Karpas-422 (cell line): ENCODE results near the gene POLA1. TPM values are rescaled to one million over a fixed set of nuclear protein-coding genes. Genes with fewer than 3 reads are reported as not detected.
"Not testable (repeated sequence)": the region's sequence is repeated elsewhere in the genome, so short reads cannot be mapped to it uniquely, and the experiment has no call there.

Source experiments
- DNase-seq: peaks from one replicate; pipeline ENCODE4 v3.0.0-alpha.2; 2015
- H2AFZ ChIP-seq: fragments of 200-600 bp; sonication (generic); 2 replicates; pipeline ENCODE4 v1.6.1; 2014; ENCODE audit warnings: antibody characterized with exemption, low read length, mixed read lengths
- H3K27ac ChIP-seq: fragments of 200-600 bp; sonication (generic); 2 replicates; pipeline ENCODE4 v1.5.1; 2014; ENCODE audit warnings: mild to moderate bottlenecking, low read length, moderate library complexity
- H3K27me3 ChIP-seq: fragments of 200-600 bp; sonication (generic); 2 replicates; pipeline ENCODE4 v1.6.1; 2014; ENCODE audit warnings: low read length, mixed read lengths
- H3K36me3 ChIP-seq: fragments of 200-600 bp; sonication (generic); 2 replicates; pipeline ENCODE4 v1.6.1; 2014; ENCODE audit warnings: low read length, mixed read lengths; ENCODE audit not compliant: insufficient read depth
- H3K4me1 ChIP-seq: fragments of 200-600 bp; sonication (generic); 2 replicates; pipeline ENCODE4 v1.6.1; 2014; ENCODE audit warnings: mild to moderate bottlenecking, low read length, mixed read lengths
- H3K4me2 ChIP-seq: fragments of 200-600 bp; sonication (generic); 2 replicates; pipeline ENCODE4 v1.6.1; 2014; ENCODE audit warnings: low read length, low read depth, mild to moderate bottlenecking; ENCODE audit not compliant: poor library complexity, severe bottlenecking
- H3K4me3 ChIP-seq: fragments of 200-600 bp; sonication (generic); 2 replicates; pipeline ENCODE4 v1.5.1; 2014; ENCODE audit warnings: mild to moderate bottlenecking, antibody characterized with exemption, low read length, mixed read lengths
- H3K79me2 ChIP-seq: fragments of 200-600 bp; sonication (generic); 2 replicates; pipeline ENCODE4 v1.6.1; 2014; ENCODE audit warnings: mild to moderate bottlenecking, low read length, mixed read lengths
- H3K9ac ChIP-seq: fragments of 200-600 bp; sonication (generic); 2 replicates; pipeline ENCODE4 v1.6.0; 2014; ENCODE audit warnings: low read length
- H3K9me2 ChIP-seq: fragments of 200-600 bp; sonication (generic), shearing (Covaris generic); replicated peaks from 2 replicates; pipeline ENCODE4 v1.6.0; 2014; ENCODE audit warnings: mild to moderate bottlenecking, low read length, moderate library complexity; ENCODE audit not compliant: insufficient read depth
- H3K9me3 ChIP-seq: fragments of 300-700, 200-600 bp; sonication (generic); 2 replicates; pipeline ENCODE4 v1.6.1; 2014; ENCODE audit warnings: low read length, mixed read lengths
- H4K20me1 ChIP-seq: fragments of 200-600 bp; sonication (generic); 2 replicates; pipeline ENCODE4 v1.6.1; 2014; ENCODE audit warnings: mild to moderate bottlenecking, antibody characterized with exemption, low read length, low read depth; ENCODE audit not compliant: insufficient read depth
- total RNA-seq: library from RNA; depleted of rRNA; stranded (reverse); fragments of >200 nt; shearing (Covaris generic); gene quantifications from 2 replicates; pipeline ENCODE4 v1.2.3, GENCODE V29; 2014; ENCODE audit warnings: low replicate concordance

Gene POLA1
- total RNA-seq, 1 experiment from 2014 or later: 26.7 TPM

- Histone ChIP-seq H3K27me3 (no peaks in the 10 kb centered on the region), H3K9ac (no peak overlapping the region), H2AFZ (no peak overlapping the region), H3K9me2 (no peaks in the 10 kb centered on the region), H3K27ac (no peak overlapping the region), H3K4me1 (no peaks in the 10 kb centered on the region), H3K4me2 (no peak overlapping the region), H3K9me3 (no peaks in the 10 kb centered on the region), H3K36me3 (peaks cover 5% of the 10 kb centered on the region; the same call in 1 of the 2 replicates), H3K79me2 (no peaks in the 10 kb centered on the region), H4K20me1 (no peaks in the 10 kb centered on the region), H3K4me3 (no peak overlapping the region)
- no peak for DNase-seq
Measured at GRCh38 chrX:24851780-24852179, 158.1 kb downstream of the POLA1 start.

GRCh38 chrX:24858004-24858746, 164.5 kb downstream of the POLA1 start:
- Histone ChIP-seq H3K27me3 (no peaks in the 10 kb centered on the region), H2AFZ (no peak overlapping the region), H3K9ac (no peak overlapping the region), H3K36me3 (peaks cover 5% of the 10 kb centered on the region; the same call in 1 of the 2 replicates), H3K9me2 (no peaks in the 10 kb centered on the region), H3K79me2 (no peaks in the 10 kb centered on the region), H4K20me1 (no peaks in the 10 kb centered on the region), H3K9me3 (no peaks in the 10 kb centered on the region), H3K4me2 (no peak overlapping the region), H3K4me3 (no peak overlapping the region), H3K4me1 (no peaks in the 10 kb centered on the region), H3K27ac (no peak overlapping the region)
- no peak for DNase-seq

GRCh38 chrX:24859211-24859841, 165.6 kb downstream of the POLA1 start:
- no peak for DNase-seq
- no peak overlapping the region for H3K27ac ChIP-seq
- no peaks in the 10 kb centered on the region for H3K9me3 ChIP-seq
- H4K20me1 ChIP-seq: no peaks in the 10 kb centered on the region
- H3K4me2 ChIP-seq: no peak overlapping the region
- H3K27me3 ChIP-seq: no peaks in the 10 kb centered on the region
- H3K4me1 ChIP-seq: no peaks in the 10 kb centered on the region
- H3K9ac ChIP-seq: no peak overlapping the region
- H3K4me3 ChIP-seq: no peak overlapping the region
- H2AFZ ChIP-seq: no peak overlapping the region
- H3K79me2 ChIP-seq: no peaks in the 10 kb centered on the region
- H3K9me2 ChIP-seq: no peaks in the 10 kb centered on the region
- peaks cover 5% of the 10 kb centered on the region; the same call in 1 of the 2 replicates for H3K36me3 ChIP-seq

GRCh38 chrX:24860140-24860539, 166.4 kb downstream of the POLA1 start:
- no peaks in the 10 kb centered on the region for H3K9me2 ChIP-seq
- no peak overlapping the region for H3K9ac ChIP-seq
- H3K9me3 ChIP-seq: no peaks in the 10 kb centered on the region
- H3K36me3 ChIP-seq: peaks cover 5% of the 10 kb centered on the region; the same call in 1 of the 2 replicates
- no peaks in the 10 kb centered on the region for H4K20me1 ChIP-seq
- H3K79me2 ChIP-seq: no peaks in the 10 kb centered on the region
- H3K4me3 ChIP-seq: no peak overlapping the region
- H3K4me1 ChIP-seq: no peaks in the 10 kb centered on the region
- no peak overlapping the region for H2AFZ ChIP-seq
- H3K27me3 ChIP-seq: no peaks in the 10 kb centered on the region
- DNase-seq: no peak
- no peak overlapping the region for H3K27ac ChIP-seq
- no peak overlapping the region for H3K4me2 ChIP-seq

- Histone ChIP-seq H3K27ac (no peak overlapping the region), H3K36me3 (no peaks in the 10 kb centered on the region), H3K4me1 (no peaks in the 10 kb centered on the region), H3K9ac (no peak overlapping the region), H3K4me3 (no peak overlapping the region), H3K4me2 (no peak overlapping the region), H2AFZ (no peak overlapping the region), H3K79me2 (no peaks in the 10 kb centered on the region), H3K9me3 (no peaks in the 10 kb centered on the region), H4K20me1 (no peaks in the 10 kb centered on the region), H3K9me2 (no peaks in the 10 kb centered on the region), H3K27me3 (no peaks in the 10 kb centered on the region)
- DNase-seq: no peak
Measured at GRCh38 chrX:24862343-24862742, 168.6 kb downstream of the POLA1 start.

- not testable (repeated sequence) for H3K27me3 ChIP-seq, H3K9ac ChIP-seq
Measured at GRCh38 chrX:24863779-24864178, 170.1 kb downstream of the POLA1 start.

GRCh38 chrX:24870143-24870542, 176.4 kb downstream of the POLA1 start:
- Histone ChIP-seq H3K27me3 (no peaks in the 10 kb centered on the region), H3K4me1 (no peaks in the 10 kb centered on the region), H3K9ac (no peak overlapping the region), H4K20me1 (no peaks in the 10 kb centered on the region), H3K9me2 (no peaks in the 10 kb centered on the region), H3K4me2 (no peak overlapping the region), H3K27ac (no peak overlapping the region), H3K9me3 (no peaks in the 10 kb centered on the region), H2AFZ (no peak overlapping the region), H3K36me3 (peaks cover 6% of the 10 kb centered on the region; the same call in 1 of the 2 replicates), H3K4me3 (no peak overlapping the region), H3K79me2 (no peaks in the 10 kb centered on the region)
- DNase-seq: no peak

More at GRCh38 chrX:24863779-24864178, 170.1 kb downstream of the POLA1 start:
- not testable (repeated sequence) for H3K9me3 ChIP-seq, H2AFZ ChIP-seq, H3K4me2 ChIP-seq, DNase-seq, H3K9me2 ChIP-seq, H3K4me1 ChIP-seq, H3K36me3 ChIP-seq, H4K20me1 ChIP-seq, H3K79me2 ChIP-seq, H3K4me3 ChIP-seq, H3K27ac ChIP-seq

- H3K4me1 ChIP-seq: no peaks in the 10 kb centered on the region
- H3K9ac ChIP-seq: no peak overlapping the region
- H3K4me2 ChIP-seq: no peak overlapping the region
- no peak for DNase-seq
- H3K27me3 ChIP-seq: no peaks in the 10 kb centered on the region
- no peaks in the 10 kb centered on the region for H3K9me3 ChIP-seq
- no peak overlapping the region for H2AFZ ChIP-seq
- no peaks in the 10 kb centered on the region for H3K36me3 ChIP-seq
- no peak overlapping the region for H3K27ac ChIP-seq
- H4K20me1 ChIP-seq: no peaks in the 10 kb centered on the region
- H3K79me2 ChIP-seq: no peaks in the 10 kb centered on the region
- no peak overlapping the region for H3K4me3 ChIP-seq
- no peaks in the 10 kb centered on the region for H3K9me2 ChIP-seq
Measured at GRCh38 chrX:24874604-24875247, 181.0 kb downstream of the POLA1 start.
